Measurements from ENCODE around the gene GRM7. TPM values are rescaled to one million over a fixed set of nuclear protein-coding genes. Genes with fewer than 3 reads are reported as not detected.

The GRM7 gene
- total and polyA plus RNA-seq, 9 donors: 0.18 to 0.85 (median 0.26) TPM; not detected in 3

GRCh38 chr3:7293286-7293685 lies 432.4 kb downstream of the GRM7 start:
- no peak for DNase-seq
- intact Hi-C loops (cut with DNase I): no loop called here
- H3K4me1 ChIP-seq (ENCODE audit: insufficient read depth): no peaks in the 10 kb centered on the region
- H3K9me3 ChIP-seq: no peaks in the 10 kb centered on the region
- H3K4me3 ChIP-seq: no peak overlapping the region
- no peak overlapping the region for H3K27ac ChIP-seq
- TF ChIP-seq CTCF (IDR thresholded peaks at IDR 0.05) (no peak), EP300 (IDR thresholded peaks at IDR 0.05) (no peak), POLR2A (IDR thresholded peaks at IDR 0.05) (no peak)
- H3K36me3 ChIP-seq: no peaks in the 10 kb centered on the region
- no peaks in the 10 kb centered on the region for H3K27me3 ChIP-seq
- 84 to 95% (median 93%) methylated on average over 7 of the region's 7 CpGs for WGBS, 3 donors

- Histone ChIP-seq H3K9me3 (no peaks in the 10 kb centered on the region), H3K4me3 (no peak overlapping the region), H3K36me3 (no peaks in the 10 kb centered on the region), H3K27me3 (no peaks in the 10 kb centered on the region), H3K27ac (no peak overlapping the region), H3K4me1 (ENCODE audit: insufficient read depth) (peaks cover 4% of the 10 kb centered on the region)
- DNase-seq: no peak
- intact Hi-C loops (cut with DNase I): no loop called here
- WGBS, 3 donors: 65 to 91% (median 81%) methylated on average over 1 of the region's 1 CpG
- TF ChIP-seq CTCF (IDR thresholded peaks at IDR 0.05) (no peak), EP300 (IDR thresholded peaks at IDR 0.05) (no peak), POLR2A (IDR thresholded peaks at IDR 0.05) (no peak)
Measured at GRCh38 chr3:7305561-7305960, 444.6 kb downstream of the GRM7 start.

GRCh38 chr3:7306901-7307300 lies 446.0 kb downstream of the GRM7 start:
- H3K9me3 ChIP-seq: no peaks in the 10 kb centered on the region
- H3K4me1 ChIP-seq (ENCODE audit: insufficient read depth): peaks cover 4% of the 10 kb centered on the region
- WGBS, 3 donors: 46 to 58% (median 51%) methylated on average over 3 of the region's 3 CpGs
- intact Hi-C loops (cut with DNase I): no loop called here
- no peak overlapping the region for H3K4me3 ChIP-seq
- no peak for TF ChIP-seq EP300 (IDR thresholded peaks at IDR 0.05)
- no peak for TF ChIP-seq CTCF (IDR thresholded peaks at IDR 0.05)
- no peak for TF ChIP-seq POLR2A (IDR thresholded peaks at IDR 0.05)
- no peaks in the 10 kb centered on the region for H3K27me3 ChIP-seq
- no peak for DNase-seq
- no peak overlapping the region for H3K27ac ChIP-seq
- H3K36me3 ChIP-seq: no peaks in the 10 kb centered on the region

- TF ChIP-seq EP300 (IDR thresholded peaks at IDR 0.05) (no peak), CTCF (IDR thresholded peaks at IDR 0.05) (no peak), POLR2A (IDR thresholded peaks at IDR 0.05) (no peak)
- 67 to 86% (median 80%) methylated on average over 2 of the region's 2 CpGs for WGBS, 3 donors
- H3K4me3 ChIP-seq: no peak overlapping the region
- H3K4me1 ChIP-seq (ENCODE audit: insufficient read depth): peaks cover 4% of the 10 kb centered on the region
- no peaks in the 10 kb centered on the region for H3K9me3 ChIP-seq
- intact Hi-C loops (cut with DNase I): no loop called here
- H3K27me3 ChIP-seq: no peaks in the 10 kb centered on the region
- DNase-seq: no peak
- no peaks in the 10 kb centered on the region for H3K36me3 ChIP-seq
- no peak overlapping the region for H3K27ac ChIP-seq
Measured at GRCh38 chr3:7307410-7307809, 446.5 kb downstream of the GRM7 start.
